HepG2 (cell line): ENCODE results near the gene GPT2. TPM values are rescaled to one million over a fixed set of nuclear protein-coding genes. Genes with fewer than 3 reads are reported as not detected.

ENCODE experiments used
- CCDC6 ChIP-seq: sonication (generic); formaldehyde crosslinking; IDR thresholded peaks from 2 replicates; pipeline ENCODE4 v1.8.1; 2022; ENCODE audit warnings: mild to moderate bottlenecking, missing genetic modification reagents, moderate library complexity
- EED ChIP-seq: sonication (generic); formaldehyde crosslinking; IDR thresholded peaks from 2 replicates; pipeline ENCODE4 v1.5.0; 2020; ENCODE audit warnings: mild to moderate bottlenecking, missing genetic modification reagents
- FOXJ3 ChIP-seq: sonication (generic); formaldehyde crosslinking; IDR thresholded peaks from 2 replicates; pipeline ENCODE4 v1.4.0; 2020; ENCODE audit warnings: missing genetic modification reagents, mild to moderate bottlenecking, borderline replicate concordance
- FOXO1 ChIP-seq: sonication (generic); formaldehyde crosslinking; IDR thresholded peaks from 2 replicates; pipeline ENCODE4 v1.4.0; 2020; ENCODE audit warnings: missing genetic modification reagents
- KDM2A ChIP-seq: sonication (generic); formaldehyde crosslinking; IDR thresholded peaks from 2 replicates; pipeline ENCODE4 v1.4.0; 2020; ENCODE audit warnings: low read depth, missing genetic modification reagents, borderline replicate concordance
- KLF6 ChIP-seq: IDR thresholded peaks from 2 replicates; pipeline ENCODE4 v1.8.0; 2016; ENCODE audit warnings: missing biosample characterization, missing genetic modification reagents
- LCORL ChIP-seq, 2 experiments: fragments of 450-650 bp in 1 of 2; sonication (generic) in 1 of 2; formaldehyde crosslinking in 1 of 2; IDR thresholded peaks; 2 replicates each; pipeline versions ENCODE4 v1.5.0 to v1.6.1; 2017 to 2020; ENCODE audit warnings: antibody characterized with exemption in 1 of 2, missing genetic modification reagents in 1 of 2
- NBN ChIP-seq: fragments of 450-650 bp; conservative IDR thresholded peaks from 2 replicates; pipeline ENCODE4 v1.6.1; 2017
- RBAK ChIP-seq: sonication (generic); formaldehyde crosslinking; IDR thresholded peaks from 2 replicates; pipeline ENCODE4 v1.5.1; 2020; ENCODE audit warnings: mild to moderate bottlenecking, missing genetic modification reagents
- SCMH1 ChIP-seq: sonication (generic); formaldehyde crosslinking; IDR thresholded peaks from 2 replicates; pipeline ENCODE4 v1.9.0; 2021; ENCODE audit warnings: missing genetic modification reagents, mild to moderate bottlenecking, borderline replicate concordance
- TBP ChIP-seq: sonication (generic); formaldehyde crosslinking; IDR thresholded peaks from 2 replicates; pipeline ENCODE4 v1.5.0; 2020; ENCODE audit warnings: missing genetic modification reagents
- TCF12 ChIP-seq, 2 experiments: fragments of 450-650 bp in 1 of 2; sonication (generic) in 1 of 2; formaldehyde crosslinking in 1 of 2; IDR thresholded peaks; 2 replicates each; pipeline versions ENCODE4 v1.6.1 to v1.8.0; 2017 to 2022; ENCODE audit warnings: antibody characterized with exemption in 1 of 2, mild to moderate bottlenecking in 1 of 2, missing genetic modification reagents in 1 of 2, moderate library complexity in 1 of 2
- TFDP2 ChIP-seq: sonication (generic); formaldehyde crosslinking; IDR thresholded peaks from 2 replicates; pipeline ENCODE4 v1.4.0; 2020; ENCODE audit warnings: missing genetic modification reagents
- TIGD3 ChIP-seq: sonication (generic); formaldehyde crosslinking; IDR thresholded peaks from 2 replicates; pipeline ENCODE4 v1.5.1; 2020; ENCODE audit warnings: mild to moderate bottlenecking, missing genetic modification reagents, borderline replicate concordance
- ZNF225 ChIP-seq: sonication (generic); formaldehyde crosslinking; IDR thresholded peaks from 2 replicates; pipeline ENCODE4 v1.4.0; 2020; ENCODE audit warnings: mild to moderate bottlenecking, missing genetic modification reagents
- ZNF367 ChIP-seq: sonication (generic); formaldehyde crosslinking; IDR thresholded peaks from 2 replicates; pipeline ENCODE4 v1.4.0; 2020; ENCODE audit warnings: missing genetic modification reagents, borderline replicate concordance
- ZNF724P ChIP-seq: sonication (generic); formaldehyde crosslinking; IDR thresholded peaks from 2 replicates; pipeline ENCODE4 v1.8.0; 2022; ENCODE audit warnings: missing genetic modification reagents, borderline replicate concordance
- ZNF746 ChIP-seq: sonication (generic); formaldehyde crosslinking; IDR thresholded peaks from 2 replicates; pipeline ENCODE4 v1.8.0; 2022; ENCODE audit warnings: mild to moderate bottlenecking, missing genetic modification reagents
- ZSCAN22 ChIP-seq: sonication (generic); formaldehyde crosslinking; IDR thresholded peaks from 2 replicates; pipeline ENCODE4 v1.4.0; 2020; ENCODE audit warnings: mild to moderate bottlenecking, missing genetic modification reagents
- polyA plus RNA-seq, 8 experiments: library from polyadenylated mRNA; depleted of rRNA in 3 of 8; stranded (reverse) in 7 of 8; unstranded in 1 of 8; fragments of >200 nt; fragmentation: Illumina TruSeq in 4 of 8; extraction: Trizol in 4 of 8; gene quantifications; 2 replicates each; pipeline versions ENCODE4 v1.2.1 to v1.2.3, GENCODE V29; 2011 to 2016; ENCODE audit warnings: low read depth in 4 of 8, missing spikeins in 1 of 8, mixed read lengths in 1 of 8; ENCODE audit not compliant: insufficient read depth in 1 of 8
- total RNA-seq, 5 experiments: library from RNA; depleted of rRNA; stranded (reverse); fragments of >200 nt; fragmentation: Illumina TruSeq; extraction: Trizol; gene quantifications; 2 replicates each; pipeline ENCODE4 v1.2.3, GENCODE V29; 2016; ENCODE audit warnings: low read depth in 1 of 5
- TF ChIP-seq, protein P1 (sequence below): sonication (generic); formaldehyde crosslinking; IDR thresholded peaks from 2 replicates; pipeline ENCODE4 v1.9.0; 2021; ENCODE audit warnings: missing genetic modification reagents, mild to moderate bottlenecking, borderline replicate concordance
- TF ChIP-seq, protein P2 (sequence below): sonication (generic); formaldehyde crosslinking; IDR thresholded peaks from 2 replicates; pipeline ENCODE4 v1.5.1; 2020; ENCODE audit warnings: missing genetic modification reagents, mild to moderate bottlenecking, borderline replicate concordance
- TF ChIP-seq, protein P3 (sequence below): sonication (generic); formaldehyde crosslinking; conservative IDR thresholded peaks from 2 replicates; pipeline ENCODE4 v1.8.0; 2022; ENCODE audit warnings: missing genetic modification reagents

GPT2 gene
- total and polyA plus RNA-seq, 2 of the 13 experiments (the other 11 are each of a cell fraction or from before 2014, with no cell fraction given), result 138 to 267 TPM

- no peak for TF ChIP-seq NBN
- peak; percentile 73; the same call in 1 of the 2 replicates for TF ChIP-seq KDM2A (CRISPR knock-in tag)
- no peak for TF ChIP-seq SCMH1 (CRISPR knock-in tag)
- 0 out of 2 replicates have a peak, but pooled peaks have one; percentile 65 for TF ChIP-seq CCDC6 (CRISPR knock-in tag)
- no peak for TF ChIP-seq TBP (CRISPR knock-in tag)
- TF ChIP-seq RBAK (CRISPR knock-in tag), result no peak
- no peak for TF ChIP-seq TCF12 (IDR thresholded peaks at IDR 0.05)
- TF ChIP-seq TCF12 (CRISPR knock-in tag; IDR thresholded peaks at IDR 0.05), result no peak
- TF ChIP-seq ZNF746 (CRISPR knock-in tag), result no peak
- TF ChIP-seq, protein P1, sequence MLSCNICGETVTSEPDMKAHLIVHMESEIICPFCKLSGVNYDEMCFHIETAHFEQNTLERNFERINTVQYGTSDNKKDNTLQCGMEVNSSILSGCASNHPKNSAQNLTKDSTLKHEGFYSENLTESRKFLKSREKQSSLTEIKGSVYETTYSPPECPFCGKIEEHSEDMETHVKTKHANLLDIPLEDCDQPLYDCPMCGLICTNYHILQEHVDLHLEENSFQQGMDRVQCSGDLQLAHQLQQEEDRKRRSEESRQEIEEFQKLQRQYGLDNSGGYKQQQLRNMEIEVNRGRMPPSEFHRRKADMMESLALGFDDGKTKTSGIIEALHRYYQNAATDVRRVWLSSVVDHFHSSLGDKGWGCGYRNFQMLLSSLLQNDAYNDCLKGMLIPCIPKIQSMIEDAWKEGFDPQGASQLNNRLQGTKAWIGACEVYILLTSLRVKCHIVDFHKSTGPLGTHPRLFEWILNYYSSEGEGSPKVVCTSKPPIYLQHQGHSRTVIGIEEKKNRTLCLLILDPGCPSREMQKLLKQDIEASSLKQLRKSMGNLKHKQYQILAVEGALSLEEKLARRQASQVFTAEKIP (CRISPR knock-in tag), result no peak
- TF ChIP-seq EED (CRISPR knock-in tag), result no peak
- no peak for TF ChIP-seq ZSCAN22
- TF ChIP-seq ZNF225 (CRISPR knock-in tag), result no peak
- TF ChIP-seq FOXJ3 (CRISPR knock-in tag), result no peak
- TF ChIP-seq TIGD3 (CRISPR knock-in tag), result no peak
- no peak for TF ChIP-seq LCORL (IDR thresholded peaks at IDR 0.05)
- TF ChIP-seq LCORL (CRISPR knock-in tag; IDR thresholded peaks at IDR 0.05), result no peak; the same call in 1 of the 2 replicates
- TF ChIP-seq ZNF724P (CRISPR knock-in tag), result no peak
- 0 out of 2 replicates have a peak, but pooled peaks have one; percentile 28 for TF ChIP-seq TFDP2
- TF ChIP-seq FOXO1 (CRISPR knock-in tag), result peak; percentile 86
- TF ChIP-seq ZNF367 (CRISPR knock-in tag), result no peak
- TF ChIP-seq, protein P2, sequence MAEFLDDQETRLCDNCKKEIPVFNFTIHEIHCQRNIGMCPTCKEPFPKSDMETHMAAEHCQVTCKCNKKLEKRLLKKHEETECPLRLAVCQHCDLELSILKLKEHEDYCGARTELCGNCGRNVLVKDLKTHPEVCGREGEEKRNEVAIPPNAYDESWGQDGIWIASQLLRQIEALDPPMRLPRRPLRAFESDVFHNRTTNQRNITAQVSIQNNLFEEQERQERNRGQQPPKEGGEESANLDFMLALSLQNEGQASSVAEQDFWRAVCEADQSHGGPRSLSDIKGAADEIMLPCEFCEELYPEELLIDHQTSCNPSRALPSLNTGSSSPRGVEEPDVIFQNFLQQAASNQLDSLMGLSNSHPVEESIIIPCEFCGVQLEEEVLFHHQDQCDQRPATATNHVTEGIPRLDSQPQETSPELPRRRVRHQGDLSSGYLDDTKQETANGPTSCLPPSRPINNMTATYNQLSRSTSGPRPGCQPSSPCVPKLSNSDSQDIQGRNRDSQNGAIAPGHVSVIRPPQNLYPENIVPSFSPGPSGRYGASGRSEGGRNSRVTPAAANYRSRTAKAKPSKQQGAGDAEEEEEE (CRISPR knock-in tag), result no peak
- TF ChIP-seq KLF6 (CRISPR knock-in tag), result peak; percentile 66; the same call in 1 of the 2 replicates
- TF ChIP-seq, protein P3, sequence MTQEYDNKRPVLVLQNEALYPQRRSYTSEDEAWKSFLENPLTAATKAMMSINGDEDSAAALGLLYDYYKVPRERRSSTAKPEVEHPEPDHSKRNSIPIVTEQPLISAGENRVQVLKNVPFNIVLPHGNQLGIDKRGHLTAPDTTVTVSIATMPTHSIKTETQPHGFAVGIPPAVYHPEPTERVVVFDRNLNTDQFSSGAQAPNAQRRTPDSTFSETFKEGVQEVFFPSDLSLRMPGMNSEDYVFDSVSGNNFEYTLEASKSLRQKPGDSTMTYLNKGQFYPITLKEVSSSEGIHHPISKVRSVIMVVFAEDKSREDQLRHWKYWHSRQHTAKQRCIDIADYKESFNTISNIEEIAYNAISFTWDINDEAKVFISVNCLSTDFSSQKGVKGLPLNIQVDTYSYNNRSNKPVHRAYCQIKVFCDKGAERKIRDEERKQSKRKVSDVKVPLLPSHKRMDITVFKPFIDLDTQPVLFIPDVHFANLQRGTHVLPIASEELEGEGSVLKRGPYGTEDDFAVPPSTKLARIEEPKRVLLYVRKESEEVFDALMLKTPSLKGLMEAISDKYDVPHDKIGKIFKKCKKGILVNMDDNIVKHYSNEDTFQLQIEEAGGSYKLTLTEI, result no peak
Observed at GRCh38 chr16:46853713-46854443, 30.3 kb upstream of the GPT2 start (continued).
